HepG2 (cell line): ENCODE measurements around the gene SH2B2.
"Not testable (repeated sequence)": the region's sequence is repeated elsewhere in the genome, so short reads cannot be mapped to it uniquely, and the experiment has no call there.

Experiments
- BCLAF1 ChIP-seq: fragments of 450-650 bp; IDR thresholded peaks from 2 replicates; pipeline ENCODE4 v1.6.1; 2017; ENCODE audit warnings: mild to moderate bottlenecking
- DMTF1 ChIP-seq: sonication (generic); formaldehyde crosslinking; IDR thresholded peaks from 2 replicates; pipeline ENCODE4 v1.4.0; 2020; ENCODE audit warnings: mild to moderate bottlenecking, missing genetic modification reagents
- HMG20B ChIP-seq: conservative IDR thresholded peaks from 2 replicates; pipeline ENCODE4 v1.6.1; 2016; ENCODE audit warnings: missing genetic modification reagents, missing compliant biosample characterization
- MYNN ChIP-seq: sonication (generic); formaldehyde crosslinking; IDR thresholded peaks from 2 replicates; pipeline ENCODE4 v1.4.0; 2020; ENCODE audit warnings: mild to moderate bottlenecking, low read depth, missing genetic modification reagents
- NFYB ChIP-seq: sonication (generic); formaldehyde crosslinking; IDR thresholded peaks from 2 replicates; pipeline ENCODE4 v1.4.0; 2020; ENCODE audit warnings: missing genetic modification reagents
- POLR2A ChIP-seq, 2 experiments: IDR thresholded peaks; 2 replicates each; pipeline ENCODE4 v1.6.1; 2011; ENCODE audit warnings: low read depth in 2 of 2, low read length in 2 of 2, mild to moderate bottlenecking in 1 of 2, moderate library complexity in 1 of 2; ENCODE audit not compliant: insufficient read depth in 1 of 2
- TCF7 ChIP-seq: sonication (generic); IDR thresholded peaks from 2 replicates; pipeline ENCODE4 v1.6.1; 2016; ENCODE audit warnings: antibody characterized with exemption, low read depth
- ZNF205 ChIP-seq: IDR thresholded peaks from 2 replicates; pipeline ENCODE4 v1.6.1; 2018; ENCODE audit warnings: missing biosample characterization, missing genetic modification reagents
- ZNF841 ChIP-seq: sonication (generic); formaldehyde crosslinking; IDR thresholded peaks from 2 replicates; pipeline ENCODE4 v1.8.1; 2023; ENCODE audit warnings: missing genetic modification reagents, borderline replicate concordance

GRCh38 chr7:102365390-102365789 lies 78.7 kb downstream of the SH2B2 start:
- TF ChIP-seq POLR2A (IDR thresholded peaks at IDR 0.05; ENCODE audit: insufficient read depth in 1 of 2, low read depth in 2 of 2, low read length in 2 of 2); DMTF1 (CRISPR knock-in tag); ZNF205 (CRISPR knock-in tag); MYNN (CRISPR knock-in tag); NFYB (CRISPR knock-in tag); ZNF841 (CRISPR knock-in tag); TCF7; HMG20B (CRISPR knock-in tag); BCLAF1: not testable (repeated sequence)
